Activated CD8-positive, alpha-beta T cell treated with anti-CD3 and anti-CD28 coated beads, Interleukin-2, amount 10 ng/mL, durations not matched to agents 7 days and 5 days (primary cell): ENCODE data around the gene NDE1. TPM values are rescaled to one million over a fixed set of nuclear protein-coding genes. Genes with fewer than 3 reads are reported as not detected.
"Not testable (repeated sequence)": the region's sequence is repeated elsewhere in the genome, so short reads cannot be mapped to it uniquely, and the experiment has no call there.

Experiments
- ATAC-seq: fragments of 150-1000 bp; cut with Tn5 transposase; one replicate; pipeline ENCODE4 v1.10.0; 2021; ENCODE audit warnings: moderate library complexity
- CTCF ChIA-PET: fragments of 350-600 bp; sonication (Branson Sonifier 250); formaldehyde crosslinking; loops from one replicate; lab custom pipeline; 2021; ENCODE audit warnings: antibody characterized with exemption; lab: Charles Lee
- POLR2A ChIA-PET: fragments of 350-600 bp; sonication (Branson Sonifier 250); formaldehyde crosslinking; loops from one replicate; lab custom pipeline; 2021; ENCODE audit warnings: antibody characterized with exemption; lab: Charles Lee
- DNase-seq: peaks from one replicate; pipeline ENCODE4 v3.0.0-alpha.2; 2020
- H3K27ac Mint-ChIP-seq: one replicate; pipeline ENCODE4 v1.8.0; 2021; ENCODE audit warnings: mild to moderate bottlenecking, mixed read lengths
- H3K27me3 Mint-ChIP-seq: one replicate; pipeline ENCODE4 v1.8.0; 2021; ENCODE audit warnings: low read depth, mixed read lengths
- H3K36me3 Mint-ChIP-seq: one replicate; pipeline ENCODE4 v1.8.0; 2021; ENCODE audit warnings: low read depth, mixed read lengths
- H3K4me1 Mint-ChIP-seq: one replicate; pipeline ENCODE4 v1.8.0; 2021; ENCODE audit warnings: low read depth, mixed read lengths
- H3K4me3 Mint-ChIP-seq: one replicate; pipeline ENCODE4 v1.8.0; 2021; ENCODE audit warnings: mild to moderate bottlenecking, mixed read lengths
- H3K9me3 Mint-ChIP-seq: one replicate; pipeline ENCODE4 v1.8.0; 2022; ENCODE audit warnings: mixed read lengths; ENCODE audit not compliant: insufficient read depth
- total RNA-seq, 2 experiments: library from RNA; stranded (reverse); gene quantifications; one replicate each; pipeline ENCODE4 v1.2.3, GENCODE V29; 2021

Gene NDE1
- total RNA-seq, 2 experiments from 2014 or later = 140 to 141 TPM

- no peak for ATAC-seq
- CTCF ChIA-PET = no interaction called here
- Mint-ChIP-seq H3K27ac (no peak overlapping the region), H3K4me1 (no peaks in the 10 kb centered on the region), H3K27me3 (no peaks in the 10 kb centered on the region), H3K36me3 (peaks cover 37% of the 10 kb centered on the region), H3K9me3 (no peaks in the 10 kb centered on the region), H3K4me3 (no peak overlapping the region)
- POLR2A ChIA-PET = no interaction called here
- DNase-seq = no peak
These were observed 75.7 kb downstream of the NDE1 start for GRCh38 chr16:15725641-15726240.

DNA sequence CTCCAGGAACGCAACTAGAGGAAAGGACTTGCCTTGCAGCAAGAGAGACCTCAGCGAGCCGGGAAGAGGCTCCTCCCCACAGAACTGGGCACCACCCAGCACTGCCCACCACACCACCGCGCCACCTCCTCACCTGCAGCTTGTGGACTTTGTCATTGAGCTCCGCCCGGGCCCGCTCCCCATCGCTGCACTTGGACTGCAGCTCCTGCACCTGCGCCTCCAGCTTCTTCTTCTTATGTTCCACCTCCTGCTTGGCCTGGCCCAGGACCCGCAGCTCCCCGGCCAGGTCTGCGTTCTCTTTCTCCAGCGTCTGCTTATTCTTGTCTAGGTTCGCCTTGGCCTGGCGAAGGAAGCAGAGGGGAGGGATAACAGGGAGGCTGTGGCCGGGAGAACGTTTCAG is 76.7 kb downstream of the NDE1 start:
- no peak overlapping the region for H3K4me3 Mint-ChIP-seq
- H3K27me3 Mint-ChIP-seq = no peaks in the 10 kb centered on the region
- peak overlapping the region; percentile 54 for H3K27ac Mint-ChIP-seq
- no peaks in the 10 kb centered on the region for H3K4me1 Mint-ChIP-seq
- CTCF ChIA-PET = interaction anchor here (0.7 kb wide), 1 partner anchor 12 kb away, joined by 3 read pairs; no protein-coding TSS in a partner anchor
- POLR2A ChIA-PET = no interaction called here
- H3K36me3 Mint-ChIP-seq = peaks cover 32% of the 10 kb centered on the region
- H3K9me3 Mint-ChIP-seq = no peaks in the 10 kb centered on the region
- DNase-seq (no peak), ATAC-seq (no peak)

- CTCF ChIA-PET = interaction anchor here (0.7 to 1.2 kb wide), 2 partner anchors 11 to 38 kb away, joined by 3 read pairs; no protein-coding TSS in a partner anchor
- POLR2A ChIA-PET = interaction anchor here (0.7 kb wide), 1 partner anchor 1290 kb away, joined by 4 read pairs; no protein-coding TSS in a partner anchor
- H3K4me1 Mint-ChIP-seq, H3K9me3 Mint-ChIP-seq, ATAC-seq, H3K27ac Mint-ChIP-seq, H3K4me3 Mint-ChIP-seq, DNase-seq, H3K27me3 Mint-ChIP-seq: not testable (repeated sequence)
- H3K36me3 Mint-ChIP-seq = peaks cover 32% of the 10 kb centered on the region
These were observed 77.7 kb downstream of the NDE1 start for GRCh38 chr16:15727697-15728096.

- Mint-ChIP-seq H3K9me3 (no peaks in the 10 kb centered on the region), H3K27ac (no peak overlapping the region), H3K4me3 (no peak overlapping the region), H3K4me1 (no peaks in the 10 kb centered on the region), H3K36me3 (peaks cover 35% of the 10 kb centered on the region), H3K27me3 (no peaks in the 10 kb centered on the region)
- no peak for DNase-seq
- ChIA-PET CTCF (interaction anchor here (0.9 kb wide), 1 partner anchor 27 kb away, joined by 4 read pairs; no protein-coding TSS in a partner anchor), POLR2A (no interaction called here)
- no peak for ATAC-seq
These were observed 79.1 kb downstream of the NDE1 start for GRCh38 chr16:15729152-15729551.

DNA sequence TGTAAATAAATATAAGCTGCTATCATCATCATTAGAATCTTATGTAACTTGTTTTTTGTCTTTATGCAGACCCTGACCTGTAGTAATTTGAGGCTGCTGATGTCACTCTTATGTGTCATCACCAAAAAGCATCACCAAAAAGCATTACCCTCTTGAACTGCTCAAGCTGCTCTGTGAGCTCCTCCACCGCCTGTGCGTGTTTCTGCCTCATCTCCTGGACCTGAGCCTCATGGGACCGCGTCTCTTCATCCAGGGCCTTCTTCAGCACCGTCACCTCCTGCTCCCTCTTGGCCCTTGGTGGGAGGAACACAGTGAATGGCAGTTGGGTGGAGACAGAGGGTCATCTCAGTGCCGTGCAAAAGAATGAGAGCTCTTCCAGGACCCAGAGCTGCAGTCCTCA is 82.4 kb downstream of the NDE1 start:
- Mint-ChIP-seq H3K36me3 (peaks cover 26% of the 10 kb centered on the region), H3K27me3 (no peaks in the 10 kb centered on the region), H3K27ac (no peak overlapping the region), H3K4me1 (no peaks in the 10 kb centered on the region), H3K4me3 (no peak overlapping the region), H3K9me3 (no peaks in the 10 kb centered on the region)
- ATAC-seq = no peak
- ChIA-PET CTCF (no interaction called here), POLR2A (no interaction called here)
- no peak for DNase-seq

GRCh38 chr16:15735610-15736009 is 85.6 kb downstream of the NDE1 start:
- no peak overlapping the region for H3K4me3 Mint-ChIP-seq
- H3K4me1 Mint-ChIP-seq = no peaks in the 10 kb centered on the region
- no peaks in the 10 kb centered on the region for H3K9me3 Mint-ChIP-seq
- ChIA-PET POLR2A (no interaction called here), CTCF (no interaction called here)
- no peaks in the 10 kb centered on the region for H3K27me3 Mint-ChIP-seq
- peaks cover 24% of the 10 kb centered on the region for H3K36me3 Mint-ChIP-seq
- peak overlapping the region; percentile 20 for H3K27ac Mint-ChIP-seq
- ATAC-seq (no peak), DNase-seq (no peak)

DNA sequence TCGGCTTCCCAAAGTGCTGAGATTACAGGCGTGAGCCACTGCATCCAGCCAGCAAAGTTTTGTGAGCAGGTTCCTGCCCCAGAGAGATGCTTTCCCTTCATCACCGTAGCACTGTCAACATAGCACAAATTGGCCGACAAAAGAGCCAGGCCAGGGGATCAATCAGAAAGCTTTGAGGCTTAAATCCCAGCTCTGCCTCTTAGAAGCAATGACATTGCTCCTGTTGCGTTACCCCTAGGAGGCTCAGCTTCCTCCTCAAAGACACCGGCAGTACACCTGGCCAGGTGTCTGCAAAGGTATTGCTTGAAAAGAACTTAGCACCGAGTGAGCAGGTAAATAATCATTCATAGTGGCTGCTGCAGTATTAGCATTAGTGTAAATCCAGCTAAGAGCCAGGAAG is 86.5 kb downstream of the NDE1 start:
- H3K27ac Mint-ChIP-seq = no peak overlapping the region
- ChIA-PET POLR2A (interaction anchor here (0.5 kb wide), 1 partner anchor 151 kb away, joined by 3 read pairs; no protein-coding TSS in a partner anchor), CTCF (no interaction called here)
- no peaks in the 10 kb centered on the region for H3K27me3 Mint-ChIP-seq
- H3K9me3 Mint-ChIP-seq = no peaks in the 10 kb centered on the region
- H3K36me3 Mint-ChIP-seq = peaks cover 25% of the 10 kb centered on the region
- H3K4me1 Mint-ChIP-seq = no peaks in the 10 kb centered on the region
- no peak for ATAC-seq
- H3K4me3 Mint-ChIP-seq = no peak overlapping the region
- DNase-seq = no peak

- H3K27me3 Mint-ChIP-seq = no peaks in the 10 kb centered on the region
- H3K27ac Mint-ChIP-seq = no peak overlapping the region
- DNase-seq (no peak), ATAC-seq (no peak)
- H3K9me3 Mint-ChIP-seq = no peaks in the 10 kb centered on the region
- peaks cover 27% of the 10 kb centered on the region for H3K36me3 Mint-ChIP-seq
- CTCF ChIA-PET = no interaction called here
- POLR2A ChIA-PET = no interaction called here
- H3K4me3 Mint-ChIP-seq = no peak overlapping the region
- no peaks in the 10 kb centered on the region for H3K4me1 Mint-ChIP-seq
These were observed 87.1 kb downstream of the NDE1 start for GRCh38 chr16:15737140-15737644.

DNA sequence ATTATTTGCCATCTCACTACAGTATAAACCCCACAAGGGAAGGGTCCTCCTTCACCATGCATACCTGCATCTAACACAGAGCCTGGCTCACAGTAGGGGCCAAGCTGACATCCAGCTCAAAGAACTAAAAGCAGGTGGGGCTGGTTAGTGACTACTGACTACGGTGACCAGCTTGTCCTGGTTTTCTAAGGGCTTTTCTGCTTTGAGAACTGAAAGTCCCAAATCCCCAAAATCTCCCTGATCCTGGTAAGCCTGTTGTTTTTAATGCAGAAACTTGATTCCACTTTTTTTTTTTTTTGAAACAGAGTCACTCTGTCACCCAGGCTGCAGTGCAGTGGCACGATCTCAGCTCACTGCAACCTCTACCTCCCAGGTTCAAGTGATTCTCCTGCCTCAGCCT is 89.4 kb downstream of the NDE1 start:
- DNase-seq (no peak), ATAC-seq (no peak)
- CTCF ChIA-PET = interaction anchor here (0.6 kb wide), 1 partner anchor 12 kb away, joined by 3 read pairs; no protein-coding TSS in a partner anchor
- peaks cover 17% of the 10 kb centered on the region for H3K36me3 Mint-ChIP-seq
- H3K4me1 Mint-ChIP-seq = no peaks in the 10 kb centered on the region
- POLR2A ChIA-PET = no interaction called here
- H3K4me3 Mint-ChIP-seq = no peak overlapping the region
- H3K27me3 Mint-ChIP-seq = no peaks in the 10 kb centered on the region
- H3K27ac Mint-ChIP-seq = no peak overlapping the region
- H3K9me3 Mint-ChIP-seq = no peaks in the 10 kb centered on the region

GRCh38 chr16:15739950-15740349 is 89.9 kb downstream of the NDE1 start:
- POLR2A ChIA-PET = no interaction called here
- CTCF ChIA-PET = no interaction called here
- Mint-ChIP-seq H3K4me3 (no peak overlapping the region), H3K27me3 (no peaks in the 10 kb centered on the region), H3K4me1 (no peaks in the 10 kb centered on the region), H3K27ac (no peak overlapping the region), H3K36me3 (peaks cover 14% of the 10 kb centered on the region), H3K9me3 (no peaks in the 10 kb centered on the region)
- ATAC-seq (no peak), DNase-seq (no peak)

DNA sequence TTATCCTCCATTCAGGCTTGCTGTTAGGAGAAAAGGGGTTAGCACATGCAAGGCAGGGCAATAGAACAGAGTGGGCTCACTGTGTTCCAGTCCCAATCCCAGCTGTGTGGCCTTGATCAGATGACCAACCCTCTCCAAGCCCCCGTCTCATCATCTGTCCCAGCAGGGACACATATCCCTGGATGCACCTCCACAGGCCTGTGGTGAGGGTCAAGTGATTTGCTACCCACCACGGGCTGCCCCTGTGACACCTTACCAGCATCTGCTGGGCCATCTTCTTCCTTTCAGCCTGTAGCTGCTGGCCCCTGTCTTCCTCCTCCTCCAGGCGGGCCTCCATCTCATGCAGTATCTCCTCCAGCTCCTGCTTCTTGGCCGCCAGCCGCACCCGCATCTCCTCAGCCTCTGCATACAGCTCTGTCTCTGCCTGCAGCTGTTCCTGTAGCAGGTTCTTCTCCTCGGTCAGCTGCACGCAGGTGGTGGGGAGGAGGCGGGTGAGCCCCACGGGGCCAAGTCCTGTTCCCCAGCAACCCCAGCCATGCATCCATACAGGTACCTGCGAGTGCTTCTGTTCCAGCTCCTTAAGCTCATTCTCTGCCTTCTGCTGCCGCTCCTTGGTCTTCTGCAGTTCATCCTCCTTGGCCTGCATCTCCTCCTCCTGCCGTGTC is 91.3 kb downstream of the NDE1 start:
- H3K36me3 Mint-ChIP-seq = peaks cover 11% of the 10 kb centered on the region
- H3K27me3 Mint-ChIP-seq = no peaks in the 10 kb centered on the region
- H3K27ac Mint-ChIP-seq = no peak overlapping the region
- H3K4me1 Mint-ChIP-seq = no peaks in the 10 kb centered on the region
- ChIA-PET POLR2A (interaction anchor here (0.6 kb wide), 1 partner anchor 19 kb away, joined by 3 read pairs; no protein-coding TSS in a partner anchor), CTCF (no interaction called here)
- DNase-seq (no peak), ATAC-seq (no peak)
- H3K9me3 Mint-ChIP-seq = no peaks in the 10 kb centered on the region
- no peak overlapping the region for H3K4me3 Mint-ChIP-seq

DNA sequence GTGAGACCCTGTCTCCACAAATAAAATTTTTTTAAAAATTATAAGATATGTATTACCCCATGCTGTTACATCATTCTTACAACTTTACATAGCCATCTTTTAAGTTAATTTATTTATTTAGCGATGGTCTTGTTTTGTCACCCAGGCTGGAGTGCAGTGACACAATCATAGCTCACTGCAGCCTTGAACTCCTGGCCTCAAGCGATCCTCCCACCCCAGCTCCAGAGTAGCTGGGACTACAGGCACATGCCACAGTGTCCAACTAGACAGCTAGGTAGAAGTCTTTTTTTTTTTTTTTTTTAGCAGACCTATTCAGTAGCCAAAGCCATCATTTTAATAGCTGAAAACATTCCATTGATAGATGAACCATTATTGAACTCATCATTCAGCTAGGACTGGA is 92.7 kb downstream of the NDE1 start:
- POLR2A ChIA-PET = no interaction called here
- Mint-ChIP-seq H3K4me3 (no peak overlapping the region), H3K36me3 (peaks cover 10% of the 10 kb centered on the region), H3K9me3 (no peaks in the 10 kb centered on the region), H3K4me1 (no peaks in the 10 kb centered on the region), H3K27me3 (no peaks in the 10 kb centered on the region), H3K27ac (no peak overlapping the region)
- DNase-seq = no peak
- no peak for ATAC-seq
- CTCF ChIA-PET = no interaction called here
